ENCODE data around the gene FBXO38.

FBXO38 gene

GRCh38 chr5:148477429-148477828 is 93.7 kb downstream of the FBXO38 start:
- DNase-seq (ENCODE audit: low read depth), result no peak

GRCh38 chr5:148482196-148482595 is 98.4 kb downstream of the FBXO38 start:
- DNase-seq (ENCODE audit: low read depth), result no peak

- no peak for DNase-seq (ENCODE audit: low read depth)
Measured at GRCh38 chr5:148482697-148483462, 99.1 kb downstream of the FBXO38 start.

GRCh38 chr5:148483750-148484149 is 100.0 kb downstream of the FBXO38 start:
- DNase-seq (ENCODE audit: low read depth), result no peak

GRCh38 chr5:148484651-148485050 is 100.9 kb downstream of the FBXO38 start:
- DNase-seq (ENCODE audit: low read depth), result no peak

GRCh38 chr5:148486456-148486855 is 102.7 kb downstream of the FBXO38 start:
- DNase-seq (ENCODE audit: low read depth), result no peak

GRCh38 chr5:148488757-148489156 is 105.0 kb downstream of the FBXO38 start:
- DNase-seq (ENCODE audit: low read depth), result no peak

- no peak for DNase-seq (ENCODE audit: low read depth)
Measured at GRCh38 chr5:148491015-148491792, 107.4 kb downstream of the FBXO38 start.

GRCh38 chr5:148491793-148492184 is 108.0 kb downstream of the FBXO38 start:
- no peak for DNase-seq (ENCODE audit: low read depth)

GRCh38 chr5:148492351-148492750 is 108.6 kb downstream of the FBXO38 start:
- no peak for DNase-seq (ENCODE audit: low read depth)

All from HS-5 (cell line).